NCI-H1417 (cell line): ENCODE measurements around the gene STK38L.

Experiments
- DNase-seq, 3 experiments: peaks; one replicate each; lab custom pipeline; 2025; lab: John Stamatoyannopoulos, UW

Gene STK38L

DNA sequence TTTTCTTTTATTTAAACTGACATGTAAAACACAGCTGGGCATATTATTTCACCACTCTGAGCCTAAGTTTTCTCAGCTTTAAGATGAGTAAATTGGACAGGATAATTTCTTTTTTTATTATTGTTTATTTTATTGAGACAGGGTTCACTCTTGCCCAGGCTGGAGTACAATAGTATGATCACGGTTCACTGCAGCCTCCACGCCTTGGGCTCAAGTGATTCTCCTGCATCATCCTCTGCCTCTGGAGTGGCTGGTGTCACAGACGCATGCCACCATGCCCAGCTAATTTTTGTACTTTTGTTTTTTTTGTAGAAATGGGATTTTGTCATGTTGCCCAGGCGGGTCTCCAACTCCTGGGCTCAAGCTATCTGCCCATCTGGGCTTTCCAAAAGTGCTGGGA lies 101.3 kb downstream of the STK38L start:
- DNase-seq, result no peak

DNA sequence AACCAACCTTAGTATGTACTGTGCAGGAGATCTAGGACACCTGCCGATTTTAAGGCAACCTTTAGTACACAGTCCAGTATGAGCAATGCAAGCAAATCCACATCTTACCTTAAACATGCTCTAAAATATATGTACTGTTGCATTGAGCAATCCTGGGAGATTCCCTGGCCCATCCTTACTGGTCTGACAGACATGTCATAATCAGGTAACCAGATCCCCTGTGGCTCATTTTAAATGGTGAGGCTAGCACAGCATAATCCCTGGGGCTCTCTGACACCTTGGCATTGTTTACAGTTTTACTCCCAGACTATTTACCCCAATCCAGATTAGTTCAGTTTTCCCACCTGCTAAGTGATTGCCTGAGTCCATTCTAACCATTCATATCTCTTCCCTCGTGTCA lies 103.7 kb downstream of the STK38L start:
- peak in 1 of 3 experiments; percentile 50 for DNase-seq

DNA sequence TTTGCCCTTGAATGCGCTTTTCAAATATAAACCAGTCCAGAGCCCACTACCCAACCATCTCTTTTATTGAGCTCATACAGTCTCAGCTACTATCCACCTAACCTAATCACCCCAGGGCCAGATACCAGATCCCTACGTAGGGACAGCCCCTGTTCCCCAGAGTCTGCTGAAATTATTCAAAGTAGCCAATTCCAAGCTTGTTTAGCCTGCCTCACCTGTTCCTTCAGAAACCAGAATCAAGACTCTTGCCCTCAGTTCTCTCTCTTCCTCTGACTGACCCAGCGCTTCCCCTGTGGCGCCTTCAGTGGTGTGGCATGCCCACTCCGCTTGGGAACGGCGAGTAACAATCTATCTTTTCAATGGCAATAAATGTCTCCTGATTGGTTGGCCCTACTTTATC lies 107.4 kb downstream of the STK38L start:
- no peak for DNase-seq

DNA sequence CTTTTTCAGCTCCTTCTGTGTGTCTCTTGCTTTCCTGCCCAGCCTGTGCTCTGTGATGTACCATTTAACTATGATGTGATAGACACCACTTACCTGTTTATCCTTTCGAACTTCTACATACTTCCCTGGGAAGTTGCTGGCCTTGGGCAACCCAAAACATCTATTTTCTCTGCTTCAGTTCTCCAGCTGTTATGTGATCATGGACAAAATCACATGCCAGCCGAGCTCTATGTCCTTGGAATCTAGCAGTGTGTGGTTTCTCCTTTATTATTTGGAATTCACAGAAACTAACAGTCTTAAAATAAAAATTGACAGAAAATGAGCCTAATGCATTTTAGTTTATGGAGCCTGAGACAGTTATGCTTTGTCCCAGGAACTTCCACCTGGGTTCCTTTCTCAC lies 111.4 kb downstream of the STK38L start:
- DNase-seq, result no peak

DNA sequence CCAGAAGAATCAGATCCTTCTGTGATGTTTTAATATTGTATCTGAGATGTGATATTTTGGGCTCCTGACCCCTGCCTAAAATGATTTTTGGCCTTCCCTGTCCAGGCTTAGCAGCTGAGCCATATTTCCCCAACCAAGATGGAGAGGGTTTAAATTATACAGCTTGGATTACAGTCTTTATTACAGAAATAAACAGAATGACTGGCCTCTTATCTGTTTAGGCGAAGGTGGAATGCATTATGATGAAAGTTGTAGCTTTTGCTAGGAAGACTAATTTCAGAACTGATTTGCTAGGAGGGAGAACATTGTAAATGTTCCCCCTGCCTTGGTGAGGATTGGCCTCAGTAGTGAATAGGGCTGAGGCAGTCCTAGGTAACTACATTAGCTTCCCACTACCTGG lies 111.9 kb downstream of the STK38L start:
- DNase-seq, result no peak

DNA sequence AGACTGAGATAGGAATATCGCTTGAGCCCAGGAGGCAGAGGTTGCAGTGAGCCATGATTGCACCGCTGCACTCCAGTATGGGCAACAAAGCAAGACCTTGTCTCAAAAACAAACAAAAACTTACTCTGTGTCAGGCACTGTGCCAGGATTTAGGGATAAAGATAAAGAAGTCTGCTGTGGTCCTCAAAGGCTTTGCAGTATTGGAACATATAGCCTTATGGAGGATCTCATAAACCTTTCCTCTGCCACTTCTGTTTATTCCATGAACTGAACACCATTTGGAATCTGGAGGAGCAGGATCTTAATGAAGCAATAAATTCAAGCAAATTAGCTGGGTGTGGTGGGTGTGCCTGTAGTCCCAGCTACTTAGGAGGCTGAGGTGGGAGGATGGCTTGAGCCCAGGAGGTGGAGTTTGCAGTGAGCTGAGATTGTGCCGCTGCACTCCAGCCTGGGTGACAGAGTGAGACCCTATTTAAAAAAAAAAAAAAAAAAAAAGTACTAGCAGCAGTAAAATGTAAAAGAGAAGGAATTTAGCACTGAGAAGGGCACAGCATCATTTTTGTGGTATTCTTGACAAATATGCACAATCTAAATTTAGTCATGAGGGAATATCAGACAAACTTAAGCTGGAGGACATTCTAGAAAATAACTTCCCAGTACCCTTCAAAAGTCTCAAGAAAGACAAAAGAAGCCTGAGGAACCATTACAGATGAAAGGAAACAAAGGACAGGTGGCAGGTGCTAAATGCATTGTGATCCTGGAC lies 115.7 kb downstream of the STK38L start:
- peak in 1 of 3 experiments; percentile 24 for DNase-seq

DNA sequence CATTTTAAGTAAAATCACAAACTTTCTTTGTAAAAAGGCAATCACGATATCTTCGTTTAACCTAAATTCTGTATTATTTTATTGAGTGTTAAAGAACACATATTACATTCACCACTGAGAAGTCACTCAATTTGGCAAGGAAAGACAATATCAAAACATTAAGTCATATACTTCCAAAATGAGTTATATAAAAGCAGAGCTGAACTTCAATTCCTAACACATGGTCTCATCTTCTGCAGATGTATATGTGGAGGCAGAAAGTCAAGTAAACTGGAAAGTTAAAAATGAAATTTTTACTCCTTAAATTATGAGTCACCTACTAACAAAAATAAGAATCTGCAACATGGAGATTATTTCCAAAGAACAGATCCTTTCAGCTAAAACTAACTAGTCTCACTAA lies 117.3 kb downstream of the STK38L start:
- no peak for DNase-seq

DNA sequence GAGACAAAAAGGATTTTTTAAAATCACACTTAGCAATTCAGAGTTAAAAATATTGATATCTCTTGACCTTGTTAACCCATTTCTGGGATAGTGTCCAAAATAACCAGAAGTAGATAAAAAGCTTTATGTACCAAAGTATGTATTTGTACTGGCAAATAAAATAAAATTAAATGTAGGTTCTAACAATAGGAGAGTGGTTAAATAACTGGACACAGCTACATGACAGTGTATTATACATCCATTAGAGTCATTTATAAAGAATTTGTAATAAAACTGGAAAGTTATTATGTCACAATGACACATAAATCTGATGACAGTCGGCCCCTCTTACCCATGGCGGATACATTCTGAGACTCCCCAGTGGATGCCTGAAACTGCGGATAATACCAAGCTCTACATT lies 122.5 kb downstream of the STK38L start:
- DNase-seq, result no peak

DNA sequence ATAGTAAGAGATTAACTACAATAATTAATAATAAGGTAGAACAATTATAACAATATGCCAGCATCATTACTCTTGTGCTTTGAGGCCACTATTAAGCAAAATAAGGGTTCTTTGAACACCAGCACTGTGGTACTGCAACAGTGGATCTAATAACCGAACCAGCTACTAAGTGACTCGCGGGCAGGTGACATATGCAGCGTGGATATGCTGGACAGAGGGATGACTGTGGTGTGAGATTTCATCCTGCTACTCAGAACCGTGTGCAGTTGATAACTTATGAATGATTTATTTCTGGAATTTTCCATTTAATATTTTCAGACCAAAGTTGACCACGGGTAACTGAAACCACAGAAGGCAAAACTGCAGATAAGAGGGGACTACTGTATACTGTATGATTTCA lies 123.0 kb downstream of the STK38L start:
- no peak for DNase-seq
